B cell (primary cell): ENCODE measurements around the gene VAV2.

Source experiments
- CTCF ChIP-seq: fragments of 200-600 bp; IDR thresholded peaks from one replicate; pipeline ENCODE4 v1.8.0; 2022; ENCODE audit warnings: antibody characterized with exemption, mild to moderate bottlenecking
- EZH2 ChIP-seq: IDR thresholded peaks from 2 replicates; pipeline ENCODE4 v1.6.1; 2012; ENCODE audit warnings: borderline replicate concordance, low read depth, mild to moderate bottlenecking, moderate library complexity, low read length; ENCODE audit not compliant: insufficient read depth, poor library complexity, severe bottlenecking

- no peak for TF ChIP-seq CTCF
- TF ChIP-seq EZH2, result no peak
These were observed 165.6 kb downstream of the VAV2 start for GRCh38 chr9:133826289-133827085.
